DND-41 (cell line): ENCODE data around the gene NFIB.

Experiments
- ATAC-seq: fragments of 200-7000 bp; cut with Tn5 transposase; 3 replicates; pipeline ENCODE4 v1.9.1; 2021; ENCODE audit warnings: low read depth; ENCODE audit not compliant: insufficient read depth
- DNase-seq: peaks from one replicate; pipeline ENCODE4 v3.0.0-alpha.2; 2020
- H2AFZ ChIP-seq: 2 replicates; pipeline ENCODE4 v1.6.0; 2012; ENCODE audit warnings: low read depth, low read length
- H3K27ac ChIP-seq: 2 replicates; pipeline ENCODE4 v1.5.1; 2012; ENCODE audit warnings: low read length, inconsistent platforms
- H3K27me3 ChIP-seq: fragments of 200-600 bp; sonication (generic); 2 replicates; pipeline ENCODE4 v1.6.0; 2012; ENCODE audit warnings: low read length, mild to moderate bottlenecking, inconsistent platforms; ENCODE audit not compliant: insufficient read depth, poor library complexity
- H3K36me3 ChIP-seq: 2 replicates; pipeline ENCODE4 v1.5.1; 2012; ENCODE audit warnings: low read length, inconsistent platforms; ENCODE audit not compliant: insufficient read depth
- H3K4me1 ChIP-seq: 2 replicates; pipeline ENCODE4 v1.5.1; 2012; ENCODE audit warnings: mild to moderate bottlenecking, low read length; ENCODE audit not compliant: insufficient read depth
- H3K4me2 ChIP-seq: 2 replicates; pipeline ENCODE4 v1.6.0; 2012; ENCODE audit warnings: mild to moderate bottlenecking, moderate library complexity, low read length, inconsistent platforms; ENCODE audit not compliant: insufficient read depth
- H3K4me3 ChIP-seq, 2 experiments: fragments of 200-600 bp in 1 of 2; shearing (Covaris generic) in 1 of 2; 2 replicates each; pipeline ENCODE4 v1.5.1; 2012 to 2016; ENCODE audit warnings: inconsistent platforms in 2 of 2, low read length in 2 of 2, mild to moderate bottlenecking in 2 of 2, low read depth in 1 of 2, moderate library complexity in 1 of 2
- H3K79me2 ChIP-seq: 2 replicates; pipeline ENCODE4 v1.6.0; 2012; ENCODE audit warnings: low read length, inconsistent platforms; ENCODE audit not compliant: insufficient read depth
- H3K9ac ChIP-seq: 2 replicates; pipeline ENCODE4 v1.6.0; 2012; ENCODE audit warnings: low read depth, mild to moderate bottlenecking, inconsistent platforms, low read length, moderate library complexity
- H3K9me3 ChIP-seq: 2 replicates; pipeline ENCODE4 v1.5.1; 2012; ENCODE audit warnings: low read length, moderate library complexity, mild to moderate bottlenecking, inconsistent platforms; ENCODE audit not compliant: insufficient read depth, severe bottlenecking
- H4K20me1 ChIP-seq: 2 replicates; pipeline ENCODE4 v1.6.0; 2012; ENCODE audit warnings: low read length; ENCODE audit not compliant: insufficient read depth
- EZH2 ChIP-seq: IDR thresholded peaks from 3 replicates; pipeline ENCODE4 v1.6.1; 2012; ENCODE audit warnings: borderline replicate concordance, low read depth, mild to moderate bottlenecking, moderate library complexity, low read length, inconsistent platforms; ENCODE audit not compliant: severe bottlenecking
- TF ChIP-seq, protein P1 (sequence below): IDR thresholded peaks from 2 replicates; pipeline ENCODE4 v1.5.1; 2012; ENCODE audit warnings: borderline replicate concordance, low read length, moderate library complexity, mild to moderate bottlenecking; ENCODE audit not compliant: poor library complexity, severe bottlenecking; ENCODE audit errors: extremely low read depth

NFIB gene

DNA sequence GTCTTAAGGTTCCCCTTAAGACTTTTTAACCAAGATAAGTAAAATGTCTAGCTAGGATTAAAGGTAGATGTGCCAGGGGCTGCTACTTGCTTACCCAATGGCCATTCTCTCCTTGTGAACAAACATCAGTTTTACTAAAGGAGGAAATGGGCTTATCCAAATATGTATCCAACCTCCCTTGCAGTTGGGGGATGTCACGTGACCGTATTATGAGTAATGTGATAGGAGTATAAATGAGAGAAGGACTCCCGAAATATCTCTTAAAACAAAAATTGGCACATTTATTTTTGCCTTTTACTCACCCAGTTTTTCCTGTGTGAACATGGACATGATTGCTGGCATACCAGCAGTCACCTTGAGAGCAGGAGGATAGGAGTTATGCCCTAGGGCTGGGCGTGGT lies 247.9 kb downstream of the NFIB start:
- Histone ChIP-seq H3K36me3 (no peaks in the 10 kb centered on the region), H2AFZ (no peak overlapping the region), H4K20me1 (no peaks in the 10 kb centered on the region), H3K27me3 (no peaks in the 10 kb centered on the region), H3K9ac (no peak overlapping the region), H3K79me2 (no peaks in the 10 kb centered on the region), H3K9me3 (no peaks in the 10 kb centered on the region), H3K4me2 (no peak overlapping the region), H3K4me1 (no peaks in the 10 kb centered on the region), H3K4me3 (no peak overlapping the region), H3K27ac (no peak overlapping the region)
- TF ChIP-seq, protein P1, sequence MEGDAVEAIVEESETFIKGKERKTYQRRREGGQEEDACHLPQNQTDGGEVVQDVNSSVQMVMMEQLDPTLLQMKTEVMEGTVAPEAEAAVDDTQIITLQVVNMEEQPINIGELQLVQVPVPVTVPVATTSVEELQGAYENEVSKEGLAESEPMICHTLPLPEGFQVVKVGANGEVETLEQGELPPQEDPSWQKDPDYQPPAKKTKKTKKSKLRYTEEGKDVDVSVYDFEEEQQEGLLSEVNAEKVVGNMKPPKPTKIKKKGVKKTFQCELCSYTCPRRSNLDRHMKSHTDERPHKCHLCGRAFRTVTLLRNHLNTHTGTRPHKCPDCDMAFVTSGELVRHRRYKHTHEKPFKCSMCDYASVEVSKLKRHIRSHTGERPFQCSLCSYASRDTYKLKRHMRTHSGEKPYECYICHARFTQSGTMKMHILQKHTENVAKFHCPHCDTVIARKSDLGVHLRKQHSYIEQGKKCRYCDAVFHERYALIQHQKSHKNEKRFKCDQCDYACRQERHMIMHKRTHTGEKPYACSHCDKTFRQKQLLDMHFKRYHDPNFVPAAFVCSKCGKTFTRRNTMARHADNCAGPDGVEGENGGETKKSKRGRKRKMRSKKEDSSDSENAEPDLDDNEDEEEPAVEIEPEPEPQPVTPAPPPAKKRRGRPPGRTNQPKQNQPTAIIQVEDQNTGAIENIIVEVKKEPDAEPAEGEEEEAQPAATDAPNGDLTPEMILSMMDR, result no peak
- no peak for TF ChIP-seq EZH2
- ATAC-seq (no peak), DNase-seq (no peak)

DNA sequence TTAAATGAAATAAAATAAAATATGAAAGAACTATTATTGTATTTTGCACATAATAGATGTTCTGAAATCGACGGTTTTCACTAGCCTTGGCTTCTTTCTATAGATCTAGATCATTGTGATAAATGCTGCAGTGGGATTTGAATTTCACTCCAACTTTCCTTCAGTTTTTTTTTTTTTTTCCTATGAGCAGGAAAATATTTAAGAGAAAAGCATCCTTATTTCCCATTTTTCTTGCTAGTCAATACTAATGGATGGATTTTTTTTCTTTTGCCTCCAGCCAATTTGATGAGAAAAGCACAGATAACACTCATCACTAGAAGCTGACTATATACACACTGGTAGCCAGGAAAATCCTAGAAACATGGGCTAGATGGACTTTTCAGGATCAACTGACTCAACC lies 249.0 kb downstream of the NFIB start:
- DNase-seq (no peak), ATAC-seq (no peak)
- Histone ChIP-seq H2AFZ (no peak overlapping the region), H3K9me3 (no peaks in the 10 kb centered on the region), H3K4me1 (no peaks in the 10 kb centered on the region), H3K79me2 (no peaks in the 10 kb centered on the region), H3K27me3 (no peaks in the 10 kb centered on the region), H3K4me2 (no peak overlapping the region), H3K27ac (no peak overlapping the region), H3K9ac (no peak overlapping the region), H4K20me1 (no peaks in the 10 kb centered on the region), H3K4me3 (no peak overlapping the region), H3K36me3 (no peaks in the 10 kb centered on the region)
- TF ChIP-seq, protein P1, result no peak
- TF ChIP-seq EZH2, result no peak

DNA sequence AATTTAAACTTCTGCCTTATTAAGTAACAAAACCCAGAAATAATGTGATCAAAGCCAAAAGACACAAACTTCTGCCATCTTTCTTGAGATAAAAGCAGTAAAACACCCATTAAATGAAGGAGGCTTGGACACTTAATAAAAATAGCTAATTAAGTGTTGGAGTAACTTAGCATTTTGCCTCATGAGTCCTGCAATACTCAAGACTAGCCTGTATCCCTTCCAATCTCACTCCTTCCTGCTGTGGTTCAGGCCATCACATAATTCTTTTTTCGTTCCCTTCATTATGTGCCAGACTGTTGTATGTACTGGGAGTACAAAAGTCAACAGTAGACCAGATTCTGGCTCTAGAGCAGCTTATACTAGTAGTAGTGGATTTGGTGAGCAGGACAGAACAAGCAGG lies 250.2 kb downstream of the NFIB start:
- no peaks in the 10 kb centered on the region for H3K4me1 ChIP-seq
- TF ChIP-seq, protein P1, result no peak
- no peak for TF ChIP-seq EZH2
- no peak overlapping the region for H3K9ac ChIP-seq
- H2AFZ ChIP-seq, result no peak overlapping the region
- no peak overlapping the region for H3K27ac ChIP-seq
- no peaks in the 10 kb centered on the region for H3K36me3 ChIP-seq
- ATAC-seq, result no peak
- no peaks in the 10 kb centered on the region for H3K79me2 ChIP-seq
- H3K27me3 ChIP-seq, result no peaks in the 10 kb centered on the region
- no peak overlapping the region for H3K4me2 ChIP-seq
- no peaks in the 10 kb centered on the region for H3K9me3 ChIP-seq
- no peaks in the 10 kb centered on the region for H4K20me1 ChIP-seq
- H3K4me3 ChIP-seq, result no peak overlapping the region
- no peak for DNase-seq

DNA sequence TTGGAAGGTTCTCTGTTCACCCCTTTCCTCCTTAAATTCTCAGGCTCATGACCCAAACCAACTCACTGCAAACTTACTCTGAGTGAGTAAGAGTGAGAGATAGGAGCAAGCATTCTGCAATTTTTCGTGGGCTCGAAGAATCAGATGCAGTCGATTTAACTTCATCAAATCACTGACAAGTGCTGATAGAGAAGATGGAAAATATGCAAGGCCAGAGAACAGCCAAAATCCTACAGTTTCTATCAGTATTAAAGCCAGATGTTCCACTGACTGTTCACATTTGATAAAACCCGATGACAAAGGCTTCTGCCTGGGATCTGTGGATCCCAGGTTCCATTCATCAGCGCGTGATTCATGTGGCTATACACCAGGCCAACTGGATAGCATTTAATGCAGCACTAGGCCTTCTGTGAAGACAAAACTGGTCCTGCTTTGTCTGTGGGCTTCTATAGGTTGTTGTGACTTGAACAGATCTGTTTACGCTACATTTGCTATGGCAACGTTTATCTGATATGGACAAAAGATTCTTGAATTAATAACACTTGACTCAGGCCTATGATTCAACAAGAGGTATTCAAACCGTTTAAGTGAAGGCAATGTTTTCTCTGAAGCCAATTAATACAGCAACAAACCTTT lies 251.2 kb downstream of the NFIB start:
- Histone ChIP-seq H3K27me3 (no peaks in the 10 kb centered on the region), H3K4me2 (no peak overlapping the region), H3K9me3 (no peaks in the 10 kb centered on the region), H3K36me3 (no peaks in the 10 kb centered on the region), H3K4me3 (no peak overlapping the region), H4K20me1 (no peaks in the 10 kb centered on the region), H3K79me2 (no peaks in the 10 kb centered on the region), H2AFZ (no peak overlapping the region), H3K4me1 (no peaks in the 10 kb centered on the region), H3K27ac (no peak overlapping the region), H3K9ac (no peak overlapping the region)
- TF ChIP-seq, protein P1, result no peak
- TF ChIP-seq EZH2, result no peak
- no peak for DNase-seq
- ATAC-seq, result no peak
